Islet precursor cell (in vitro differentiated cells): ENCODE data around the gene MED9.
"Not testable (repeated sequence)": the region's sequence is repeated elsewhere in the genome, so short reads cannot be mapped to it uniquely, and the experiment has no call there.

Source experiments
- DNase-seq: peaks from one replicate; pipeline ENCODE4 v3.0.0-alpha.2; 2018

Gene MED9, protein sequence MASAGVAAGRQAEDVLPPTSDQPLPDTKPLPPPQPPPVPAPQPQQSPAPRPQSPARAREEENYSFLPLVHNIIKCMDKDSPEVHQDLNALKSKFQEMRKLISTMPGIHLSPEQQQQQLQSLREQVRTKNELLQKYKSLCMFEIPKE

DNA sequence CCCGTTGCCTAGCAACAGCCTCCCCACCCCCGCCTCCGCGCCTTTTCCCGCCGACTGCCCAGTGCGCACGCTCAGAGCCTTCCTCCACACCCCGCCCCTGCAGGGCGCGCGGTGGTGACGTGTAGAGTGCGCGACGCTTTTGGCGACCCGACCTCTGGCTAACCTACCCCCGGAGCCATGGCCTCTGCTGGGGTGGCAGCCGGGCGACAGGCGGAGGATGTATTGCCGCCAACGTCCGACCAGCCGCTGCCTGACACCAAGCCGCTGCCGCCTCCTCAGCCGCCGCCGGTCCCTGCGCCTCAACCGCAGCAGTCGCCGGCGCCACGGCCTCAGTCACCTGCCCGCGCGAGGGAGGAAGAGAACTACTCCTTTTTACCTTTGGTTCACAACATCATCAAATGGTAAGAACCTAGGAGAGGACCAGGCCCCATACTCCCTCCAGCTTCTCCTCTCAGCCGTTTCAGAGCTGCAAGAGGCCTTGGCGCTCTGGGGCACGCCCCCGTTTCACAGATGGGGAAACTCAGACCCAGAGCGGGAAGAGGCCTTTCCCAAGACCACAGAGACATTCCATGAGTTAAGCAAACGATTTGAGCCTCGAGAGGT is at the start of gene MED9:
Gene MED9, plus strand, starts transcription at position 136 of the 603 bp plus-strand sequence. Its CDS starts 42 bp downstream, at position 178.
- peak; percentile 96 for DNase-seq

DNA sequence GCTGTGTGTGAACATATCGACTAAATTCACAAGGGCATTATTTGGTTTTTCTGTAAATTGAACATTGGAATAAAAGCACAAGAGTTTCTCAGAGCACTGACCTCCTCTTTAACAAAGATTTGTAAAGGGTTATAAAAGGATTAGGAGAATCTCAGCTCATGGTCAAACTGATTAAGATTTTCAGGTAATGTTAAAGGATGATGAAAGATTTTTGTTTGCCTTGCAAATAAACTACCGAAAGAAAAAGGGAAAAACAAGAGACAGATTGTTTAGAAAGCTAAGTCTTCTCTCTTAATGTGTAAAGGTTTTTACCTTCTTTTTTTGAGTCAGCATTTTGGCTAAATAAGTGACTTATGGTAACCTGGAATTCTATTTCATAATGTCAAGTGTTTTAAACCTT is 47.6 kb upstream of the MED9 start:
- DNase-seq, result no peak

DNA sequence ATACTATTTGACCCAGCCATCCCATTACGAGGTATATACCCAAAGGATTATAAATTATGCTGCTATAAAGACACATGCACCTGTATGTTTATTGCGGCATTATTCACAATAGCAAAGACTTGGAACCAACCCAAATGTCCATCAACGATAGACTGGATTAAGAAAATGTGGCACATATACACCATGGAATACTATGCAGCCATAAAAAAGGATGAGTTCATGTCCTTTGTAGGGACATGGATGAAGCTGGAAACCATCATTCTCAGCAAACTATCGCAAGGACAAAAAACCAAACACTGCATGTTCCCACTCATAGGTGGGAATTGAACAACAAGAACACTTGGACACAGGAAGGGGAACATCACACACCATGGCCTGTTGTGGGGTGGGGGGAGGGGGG is 45.9 kb upstream of the MED9 start:
- not testable (repeated sequence) for DNase-seq

DNA sequence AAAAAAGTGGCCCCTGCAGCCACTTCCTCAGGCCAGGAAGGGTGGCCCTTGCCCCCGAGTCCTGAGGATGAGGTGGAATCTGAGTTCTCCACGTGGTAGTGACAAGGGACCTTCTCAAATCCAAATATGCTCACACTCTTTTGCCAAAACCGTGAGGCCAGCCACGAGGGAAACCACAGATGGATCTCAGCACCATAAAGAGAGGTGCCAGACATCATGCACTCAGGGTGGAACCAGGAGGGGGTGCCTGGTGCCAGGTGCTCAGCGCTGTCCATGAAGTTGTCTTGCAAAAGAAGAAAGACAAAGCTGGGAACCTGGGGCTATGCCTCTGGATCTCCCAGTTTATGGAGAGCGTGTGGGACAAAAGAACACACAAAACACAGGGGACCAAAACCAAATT is 45.2 kb upstream of the MED9 start:
- DNase-seq, result no peak

DNA sequence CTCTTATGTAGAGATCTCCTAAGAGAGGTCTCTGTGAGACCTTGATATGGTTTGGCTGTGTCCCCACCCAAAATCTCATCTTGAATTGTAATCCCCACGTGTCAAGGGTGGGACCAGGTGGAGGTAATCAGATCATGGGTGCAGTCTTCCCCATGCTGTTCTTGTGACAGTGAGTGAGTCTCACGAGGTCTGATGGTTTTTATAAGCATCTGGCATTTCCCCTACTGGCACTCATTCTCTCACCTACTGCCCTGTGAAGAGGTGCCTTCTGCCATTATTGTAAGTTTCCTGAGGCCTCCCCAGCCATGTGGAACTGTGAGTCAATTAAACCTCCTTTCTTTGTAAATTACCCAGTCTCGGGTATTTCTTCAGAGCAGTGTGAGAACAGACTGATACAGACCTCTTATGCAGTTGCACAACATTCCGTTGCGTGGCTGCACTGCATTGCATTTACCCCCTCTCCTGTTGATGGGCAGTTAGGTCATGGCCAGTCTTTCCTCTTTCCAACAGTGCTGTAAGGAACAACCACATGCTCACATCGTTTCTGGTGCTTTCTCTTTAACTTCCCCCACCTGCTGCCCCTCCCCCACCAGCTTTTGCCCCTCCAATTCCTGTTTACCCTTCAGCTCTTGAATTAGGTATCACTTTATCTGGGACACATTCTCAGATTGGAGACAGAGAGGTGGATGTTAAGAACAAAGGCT is 43.6 kb upstream of the MED9 start:
- DNase-seq, result no peak

DNA sequence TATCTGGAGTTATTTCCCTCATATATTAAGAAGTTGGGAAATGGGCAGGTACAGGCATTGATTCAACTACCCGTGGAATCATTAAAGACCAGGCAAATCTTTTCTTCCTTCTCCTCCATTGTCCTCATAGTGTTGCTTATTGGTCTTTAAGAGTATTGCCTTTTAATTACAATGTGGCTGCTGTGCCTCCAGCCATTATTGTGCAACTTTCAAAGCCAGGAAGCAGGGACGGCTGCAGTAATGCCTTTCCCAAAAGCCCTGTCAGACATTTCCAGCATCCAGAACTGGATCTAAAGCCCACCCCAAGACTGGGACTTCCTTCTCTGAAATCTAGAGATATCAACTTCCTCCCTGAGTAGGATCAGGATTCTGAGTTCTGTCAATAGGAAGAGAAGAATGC is 42.3 kb upstream of the MED9 start:
- DNase-seq, result no peak

DNA sequence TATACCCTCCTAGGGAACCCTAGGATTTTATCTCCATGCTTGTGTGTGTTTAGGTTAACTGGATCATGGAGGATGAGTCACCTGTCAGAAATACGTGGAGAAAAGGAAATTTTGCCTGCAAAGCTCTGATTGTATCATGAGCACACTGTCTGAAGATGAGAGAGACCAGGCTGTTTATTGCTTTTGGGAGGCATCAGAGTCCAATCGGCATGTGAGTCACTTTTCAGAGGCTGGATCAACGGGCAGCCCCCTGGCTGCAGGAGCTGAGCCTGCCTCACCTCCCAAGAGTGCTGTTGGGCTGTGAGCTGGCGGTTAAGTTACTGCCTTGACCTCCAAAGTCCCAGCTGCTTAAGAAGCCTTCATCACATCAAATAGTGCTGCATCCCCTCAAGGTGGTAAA is 41.5 kb upstream of the MED9 start:
- peak; percentile 93 for DNase-seq

DNA sequence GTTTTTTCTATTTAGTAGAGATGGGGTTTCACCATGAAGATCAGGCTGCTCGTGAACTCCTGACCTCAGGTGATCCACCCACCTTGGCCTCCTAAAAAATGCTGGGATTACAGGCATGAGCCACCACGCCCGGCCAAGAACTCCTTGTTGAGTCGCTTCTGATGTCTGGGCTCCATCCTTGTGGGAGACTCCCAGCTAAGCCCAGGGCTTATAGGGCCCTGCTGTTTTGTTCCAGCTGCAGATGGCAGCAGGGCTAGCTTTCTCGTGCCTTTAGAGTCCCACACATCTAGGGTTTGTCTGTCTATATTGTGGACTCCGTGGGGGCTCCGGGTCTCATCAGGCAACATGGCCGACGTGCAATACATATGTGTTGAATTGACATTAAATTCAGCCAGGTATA is 39.3 kb upstream of the MED9 start:
- DNase-seq, result peak; percentile 55

DNA sequence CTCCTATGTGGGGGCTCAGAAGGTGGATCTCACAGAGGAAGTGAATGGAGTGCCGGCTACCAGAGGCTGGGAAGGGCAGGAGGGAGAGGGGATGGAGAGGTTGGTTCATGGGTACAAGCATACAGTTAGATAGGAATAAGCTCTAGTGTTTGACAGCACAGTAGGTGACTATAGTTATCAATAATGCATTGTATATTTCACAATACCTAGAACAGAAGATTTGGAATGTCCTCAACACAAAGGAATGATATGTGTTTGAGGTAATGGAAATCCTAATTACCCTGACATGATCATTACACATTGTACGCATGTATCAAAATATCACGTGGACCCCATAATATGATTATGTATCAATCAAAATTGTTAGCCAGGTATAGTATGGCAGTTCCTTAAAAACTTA is 38.9 kb upstream of the MED9 start:
- no peak for DNase-seq

DNA sequence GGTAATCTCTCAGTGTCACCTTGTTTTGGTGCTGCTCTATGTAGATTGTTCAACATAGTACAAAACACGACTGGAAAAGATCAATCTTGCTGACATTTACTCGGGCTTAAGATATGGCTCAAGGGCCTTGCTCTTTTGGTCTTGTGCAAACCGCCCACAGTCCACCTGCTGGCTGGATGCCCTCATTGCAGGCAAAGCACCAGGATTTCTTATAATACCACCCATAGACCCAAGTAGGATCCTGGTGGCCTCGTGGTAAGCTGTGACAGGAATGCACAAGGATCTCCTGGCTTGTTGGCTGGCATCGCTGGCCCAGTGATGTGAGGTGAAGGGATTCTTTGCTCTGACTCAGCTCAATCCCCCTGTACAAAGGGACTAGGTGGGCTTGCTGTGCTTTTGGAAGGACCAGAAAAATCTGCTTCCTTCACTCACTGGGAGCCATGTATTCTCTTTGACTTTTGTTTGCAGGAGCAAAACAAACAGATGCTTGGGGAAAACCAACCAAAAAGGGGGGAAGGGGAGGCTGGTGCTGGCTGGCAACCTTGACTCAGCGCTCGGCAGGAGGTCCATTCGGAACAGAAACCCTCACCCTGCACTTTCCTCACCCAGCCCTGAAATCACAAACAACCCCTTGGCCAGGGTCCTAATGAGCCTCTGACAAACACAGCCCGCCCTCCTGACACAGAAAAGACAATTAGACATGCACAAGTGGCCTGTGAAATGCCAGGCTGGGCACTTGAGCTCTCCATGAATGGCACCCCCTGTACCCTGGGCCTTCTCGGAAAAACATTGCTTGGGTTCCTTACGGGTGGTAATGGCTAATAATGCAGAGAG is 36.6 kb upstream of the MED9 start:
- DNase-seq, result peak; percentile 86

DNA sequence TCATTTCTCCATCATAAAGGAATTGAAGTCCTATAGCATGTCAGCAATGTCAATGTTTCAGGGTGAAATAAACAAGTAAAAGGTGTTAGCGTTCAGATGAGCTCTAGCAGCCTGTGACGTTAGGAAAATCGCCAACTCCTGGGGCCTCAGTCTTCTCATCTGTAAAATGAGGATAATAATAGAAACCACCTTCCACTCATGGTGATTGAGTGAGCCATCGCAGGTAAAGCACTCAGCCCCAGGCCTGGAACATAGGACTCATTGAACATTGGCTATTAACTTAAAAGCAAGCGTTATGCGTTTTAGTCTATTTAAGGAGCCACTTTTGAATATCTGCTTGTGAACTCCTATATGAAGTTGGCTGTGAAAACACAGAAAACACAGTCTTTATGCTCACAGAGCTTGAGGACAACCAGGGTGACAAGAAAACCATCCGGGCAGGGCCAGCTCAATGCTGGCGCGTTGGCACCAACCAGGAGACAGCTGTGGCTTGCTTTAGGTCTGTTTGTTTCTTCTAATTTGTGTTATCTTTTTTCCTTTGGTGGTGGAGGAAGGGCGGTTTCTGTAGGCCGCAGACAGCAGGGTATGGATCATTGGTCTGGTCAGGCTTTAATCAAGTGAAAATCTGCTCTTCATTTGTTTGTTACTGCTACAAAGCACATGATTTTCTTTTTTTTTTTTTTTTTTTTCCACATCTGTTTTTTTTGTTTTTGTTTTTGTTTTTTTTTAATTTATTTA is 35.7 kb upstream of the MED9 start:
- peak; percentile 23 for DNase-seq

DNA sequence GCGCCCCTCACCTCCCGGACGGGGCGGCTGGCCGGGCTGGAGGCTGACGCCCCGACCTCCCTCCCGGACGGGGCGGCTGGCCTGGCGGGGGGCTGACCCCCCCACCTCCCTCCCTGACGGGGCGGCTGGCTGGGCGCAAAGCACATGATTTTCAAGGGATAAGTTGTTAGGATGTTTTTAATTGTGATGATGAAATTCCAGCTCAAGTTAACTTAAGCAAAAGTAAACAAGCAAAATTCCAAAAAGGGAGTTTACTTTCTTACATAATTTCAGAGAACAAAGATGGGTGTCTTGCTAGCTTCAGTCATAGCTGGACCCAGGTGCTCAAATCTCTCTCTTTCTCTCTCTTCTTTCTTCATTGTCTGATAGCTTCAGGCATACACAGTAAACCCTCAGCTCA is 33.6 kb upstream of the MED9 start:
- peak; percentile 11 for DNase-seq

DNA sequence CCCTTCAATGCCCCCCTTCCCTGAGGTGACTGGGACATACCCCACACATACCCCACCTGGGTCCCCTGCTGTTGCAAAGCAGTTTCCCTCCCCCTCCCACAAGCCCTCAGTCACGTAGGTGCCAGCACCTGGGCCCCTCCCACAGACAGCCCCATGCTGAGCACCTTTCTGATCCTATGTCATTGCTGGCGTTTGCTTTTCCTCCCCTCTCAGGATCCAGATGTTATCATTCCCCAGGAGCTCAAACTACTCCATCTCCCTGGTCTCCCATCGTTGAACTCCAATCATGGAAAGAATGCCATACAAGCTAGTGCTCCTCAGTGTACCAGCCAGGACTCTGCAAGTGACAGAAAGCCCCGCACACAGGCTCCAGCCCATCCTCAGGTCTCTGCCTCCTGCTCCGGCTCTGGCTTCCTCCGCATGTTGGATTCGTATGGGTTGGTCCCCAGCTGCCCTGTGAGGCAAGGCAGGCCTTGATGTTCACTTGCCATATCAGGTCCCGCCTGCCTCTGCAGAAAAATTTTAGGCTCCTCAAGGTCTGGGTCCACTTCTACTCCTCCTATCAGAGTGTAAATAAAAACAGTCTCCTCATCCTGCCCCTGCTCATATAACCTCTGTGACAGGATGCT is 31.4 kb upstream of the MED9 start:
- peak; percentile 59 for DNase-seq

DNA sequence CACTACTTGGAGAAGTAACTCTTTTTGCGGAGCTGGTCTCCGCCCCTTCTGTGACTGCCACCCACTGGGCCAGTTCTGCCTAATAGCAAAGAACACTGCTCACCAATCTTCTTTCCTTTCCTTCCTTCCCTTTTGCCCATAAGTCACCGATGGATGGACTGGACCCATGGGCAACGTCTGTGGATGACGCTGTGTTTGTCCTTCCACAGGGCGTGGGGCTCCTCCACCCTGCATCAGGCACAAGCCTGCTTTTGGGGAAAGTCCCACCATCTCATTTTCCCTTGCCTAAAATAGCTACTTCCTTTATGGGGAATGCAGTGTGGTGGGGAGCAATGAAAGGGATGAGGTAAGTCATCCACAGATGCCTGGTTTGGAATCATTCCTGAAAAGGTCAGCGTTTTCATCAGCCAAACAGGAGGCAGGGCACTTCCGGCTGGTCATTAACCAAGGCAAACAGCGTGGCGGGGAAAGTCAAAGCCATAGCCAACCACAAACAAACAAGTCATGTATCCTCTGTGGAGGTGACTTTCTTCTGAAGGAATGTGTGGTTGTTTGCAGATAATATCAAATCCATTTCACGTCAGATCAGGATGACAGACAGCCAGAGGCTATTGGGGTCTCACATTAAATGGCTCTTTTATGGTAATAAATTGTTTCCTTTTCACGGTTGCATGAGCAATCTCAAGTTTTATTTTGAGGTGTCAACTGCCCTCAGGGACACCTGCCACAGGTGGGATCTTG is 30.7 kb upstream of the MED9 start:
- peak; percentile 89 for DNase-seq

DNA sequence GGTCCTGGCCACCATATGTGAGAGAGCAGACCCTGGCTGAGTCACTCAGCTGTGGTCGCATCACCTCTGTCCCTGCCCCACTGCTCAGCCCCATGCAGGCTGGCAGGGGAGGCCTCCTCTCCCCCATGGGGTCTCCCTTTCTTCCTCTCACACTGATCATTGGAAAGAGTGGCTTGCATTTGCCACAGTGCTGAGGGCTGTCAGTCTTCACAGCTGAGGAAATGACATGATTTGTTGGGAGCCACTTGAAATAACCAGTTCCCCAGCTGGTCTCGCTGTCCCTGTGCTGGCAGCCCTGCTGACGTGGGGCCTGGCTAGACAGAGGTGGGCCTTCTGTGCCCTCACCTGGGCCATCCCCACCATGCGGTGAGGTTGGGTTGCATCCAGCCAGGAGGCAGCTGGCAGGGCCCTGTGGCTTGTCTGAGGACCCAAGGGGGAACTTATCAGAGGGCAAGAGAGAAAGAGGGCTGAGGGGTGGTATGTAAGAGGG is 30.1 kb upstream of the MED9 start:
- peak; percentile 71 for DNase-seq

DNA sequence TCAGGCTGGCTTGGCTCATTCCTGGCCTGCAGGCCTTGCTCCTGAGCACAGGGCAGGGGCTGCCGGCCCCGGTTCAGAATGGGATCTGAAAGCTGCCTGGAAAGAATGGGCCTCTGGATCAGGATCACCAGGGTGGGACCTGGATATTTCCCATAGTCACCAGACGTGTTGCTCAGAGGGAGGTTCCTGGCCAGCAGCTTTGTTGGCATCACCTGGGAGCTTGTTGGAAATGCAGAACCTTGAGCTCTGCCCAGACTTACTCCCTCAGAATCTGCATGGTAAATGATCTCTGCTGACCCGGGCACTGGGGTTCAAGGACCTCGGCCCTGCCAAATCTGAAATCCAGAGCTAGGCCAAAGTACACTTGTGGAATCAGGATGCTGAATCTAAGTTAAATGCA is 29.5 kb upstream of the MED9 start:
- DNase-seq, result peak; percentile 52

DNA sequence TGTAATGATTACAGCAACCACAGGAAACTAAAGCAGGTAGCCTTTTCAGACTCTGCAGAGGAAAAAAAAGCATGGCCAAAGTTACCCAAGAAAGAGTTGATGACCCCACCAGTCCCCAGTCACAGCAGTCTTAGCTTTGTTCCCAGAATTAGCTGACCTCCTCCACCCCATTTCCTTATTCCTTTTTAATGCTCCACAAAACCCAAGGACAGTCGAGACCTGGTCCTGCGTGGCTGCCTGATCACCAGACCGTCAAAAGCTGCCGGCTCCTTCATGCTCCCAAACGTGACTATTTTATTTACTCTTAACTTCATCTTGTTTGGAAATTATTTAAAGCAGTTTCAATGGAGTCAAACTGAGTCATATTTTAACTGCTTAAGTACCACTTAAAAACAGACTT is 28.7 kb upstream of the MED9 start:
- peak; percentile 23 for DNase-seq

DNA sequence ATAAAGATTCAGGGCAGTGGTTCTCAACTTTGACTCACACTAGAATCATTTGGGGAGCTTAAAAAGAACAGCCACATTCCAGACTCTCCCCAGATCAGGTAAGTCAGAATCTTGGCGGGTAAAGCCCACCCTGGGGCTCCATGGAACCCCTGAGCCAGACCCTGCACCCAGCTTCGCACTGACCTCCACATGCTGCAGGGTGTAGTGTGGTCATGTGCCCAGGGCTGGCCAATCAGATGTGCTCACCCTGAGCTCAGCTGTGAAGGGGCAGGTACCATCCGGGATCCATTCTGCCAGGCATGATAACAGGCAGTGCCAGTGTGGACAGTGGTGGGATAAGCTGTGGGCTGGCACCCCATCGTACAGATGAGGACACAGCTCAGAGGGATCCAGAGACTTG is 28.1 kb upstream of the MED9 start:
- DNase-seq, result peak; percentile 48

DNA sequence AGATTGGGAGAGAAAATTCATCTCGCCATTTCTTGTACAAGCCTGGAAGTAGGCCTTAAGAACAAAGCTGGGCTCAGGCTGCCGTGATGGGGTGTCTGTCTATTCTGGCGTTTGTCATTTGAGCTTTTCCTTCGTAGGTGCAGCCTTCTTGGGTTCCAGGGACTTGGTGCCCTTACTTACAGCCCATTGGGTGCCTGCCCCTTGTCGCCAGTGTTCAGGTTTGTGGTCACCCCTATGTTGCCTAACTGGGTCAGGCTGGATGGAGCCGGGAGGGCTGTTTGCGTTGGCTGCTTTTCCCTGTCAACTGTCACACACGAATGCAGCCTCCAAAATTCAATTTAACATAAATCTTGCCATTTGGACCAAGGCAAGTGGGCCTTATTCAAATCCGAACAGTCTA is 23.7 kb upstream of the MED9 start:
- DNase-seq, result peak; percentile 16

DNA sequence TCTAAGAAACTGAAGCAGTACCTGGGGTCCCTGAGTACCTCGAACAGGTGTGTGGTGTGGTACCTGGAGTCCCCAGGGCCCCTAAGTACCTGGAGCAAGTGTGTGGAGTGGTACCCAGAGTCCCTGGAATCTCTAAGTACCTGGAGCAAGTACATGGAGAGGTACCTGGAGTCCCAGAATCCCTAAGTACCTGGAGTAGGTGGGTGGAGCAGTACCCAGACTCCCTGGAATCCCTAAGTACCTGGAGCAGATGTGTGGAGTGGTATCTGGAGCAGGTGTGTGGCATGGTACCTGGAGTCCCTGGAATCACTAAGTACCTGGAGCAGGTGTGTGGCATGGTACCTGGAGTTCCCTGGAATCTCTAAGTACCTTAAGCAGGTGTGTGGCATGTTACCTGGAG is 22.5 kb upstream of the MED9 start:
- DNase-seq, result no peak

DNA sequence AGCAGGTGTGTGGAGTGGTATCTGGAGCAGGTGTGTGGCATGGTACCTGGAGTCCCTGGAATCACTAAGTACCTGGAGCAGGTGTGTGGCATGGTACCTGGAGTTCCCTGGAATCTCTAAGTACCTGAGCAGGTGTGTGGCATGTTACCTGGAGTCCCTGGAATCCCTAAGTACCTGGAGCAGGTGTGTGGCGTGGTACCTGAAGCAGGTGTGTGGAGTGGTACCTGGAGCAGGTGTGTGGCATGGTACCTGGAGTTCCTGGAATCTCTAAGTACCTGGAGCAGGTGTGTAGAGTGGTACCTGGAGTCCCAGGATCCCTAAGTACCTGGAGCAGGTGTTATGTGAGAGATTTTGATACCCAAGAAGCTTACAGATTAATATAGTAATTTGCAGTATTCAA is 22.1 kb upstream of the MED9 start:
- not testable (repeated sequence) for DNase-seq

DNA sequence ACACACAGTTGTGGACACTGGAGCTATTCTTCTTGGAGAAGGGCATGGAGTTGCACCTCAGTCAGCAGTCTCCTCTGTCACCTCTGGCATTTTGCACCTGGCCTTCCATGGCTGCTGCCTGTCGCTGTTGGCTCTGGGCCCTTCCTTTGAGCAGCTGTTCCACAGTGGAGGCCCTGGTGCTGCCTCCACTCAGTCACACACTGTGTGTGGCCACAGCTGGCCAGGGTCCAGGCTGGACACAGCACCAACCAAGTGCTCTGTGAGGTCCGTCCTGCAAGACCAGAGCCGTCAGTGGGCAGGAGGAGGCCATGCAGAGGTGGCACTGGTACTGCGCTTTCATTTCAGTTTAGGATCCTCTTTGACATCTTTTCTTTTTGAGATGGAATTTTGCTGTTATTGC is 21.6 kb upstream of the MED9 start:
- no peak for DNase-seq
